OCI-LY1 (cell line): ENCODE results near the gene PLEKHG2.
A peak's percentile ranks its signal among the peaks of the same experiment; 100 is the strongest.

Experiments used
- H2AFZ ChIP-seq: fragments of 200-600 bp; sonication (generic), shearing (Covaris generic); 2 replicates; pipeline ENCODE4 v1.6.0; 2014; ENCODE audit warnings: antibody characterized with exemption, mild to moderate bottlenecking, low read length
- H3F3A ChIP-seq: fragments of 200-600 bp; sonication (generic), shearing (Covaris generic); 2 replicates; pipeline ENCODE4 v1.6.0; 2014; ENCODE audit warnings: mild to moderate bottlenecking, antibody characterized with exemption, low read length, moderate library complexity; ENCODE audit not compliant: insufficient read depth
- H3K27ac ChIP-seq: fragments of 200-600 bp; sonication (generic); 2 replicates; pipeline ENCODE4 v1.5.1; 2014; ENCODE audit warnings: low read length, mixed run types, mild to moderate bottlenecking, low read depth; ENCODE audit not compliant: poor library complexity, severe bottlenecking
- H3K27me3 ChIP-seq: fragments of 200-600 bp; sonication (generic); 2 replicates; pipeline ENCODE4 v1.6.0; 2014; ENCODE audit warnings: antibody characterized with exemption, mild to moderate bottlenecking, low read length, moderate library complexity; ENCODE audit not compliant: insufficient read depth
- H3K36me3 ChIP-seq: fragments of 200-600 bp; sonication (generic); 2 replicates; pipeline ENCODE4 v1.6.1; 2014; ENCODE audit warnings: mild to moderate bottlenecking, antibody characterized with exemption, low read length, moderate library complexity, mixed read lengths; ENCODE audit not compliant: insufficient read depth
- H3K4me1 ChIP-seq: fragments of 200-600 bp; sonication (generic); 2 replicates; pipeline ENCODE4 v1.5.1; 2014; ENCODE audit warnings: mild to moderate bottlenecking, low read length, moderate library complexity; ENCODE audit not compliant: insufficient read depth, severe bottlenecking
- H3K4me2 ChIP-seq: fragments of 200-600 bp; sonication (generic), shearing (Covaris generic); 2 replicates; pipeline ENCODE4 v1.6.1; 2014; ENCODE audit warnings: low read length
- H3K4me3 ChIP-seq: fragments of 200-600 bp; sonication (generic); 2 replicates; pipeline ENCODE4 v1.5.1; 2014; ENCODE audit warnings: low read length, low read depth, mild to moderate bottlenecking, mixed read lengths; ENCODE audit not compliant: poor library complexity, severe bottlenecking
- H3K79me2 ChIP-seq: fragments of 200-600 bp; shearing (Covaris generic); 2 replicates; pipeline ENCODE4 v1.6.1; 2016; ENCODE audit warnings: mixed run types, low read length, mixed read lengths; ENCODE audit not compliant: insufficient read depth
- H3K9ac ChIP-seq: fragments of 200-600 bp; sonication (generic), shearing (Covaris generic); 2 replicates; pipeline ENCODE4 v1.6.1; 2014; ENCODE audit warnings: mild to moderate bottlenecking, low read length, mixed read lengths
- H3K9me2 ChIP-seq: fragments of 200-600 bp; sonication (generic), shearing (Covaris generic); 2 replicates; pipeline ENCODE4 v1.6.1; 2014; ENCODE audit warnings: low read depth, mild to moderate bottlenecking, low read length, mixed read lengths
- H3K9me3 ChIP-seq: fragments of 200-600 bp; shearing (Covaris generic); 2 replicates; pipeline ENCODE4 v1.6.1; 2014; ENCODE audit warnings: low read length, mixed read lengths
- H4K20me1 ChIP-seq: fragments of 200-600 bp; sonication (generic), shearing (Covaris generic); 2 replicates; pipeline ENCODE4 v1.6.0; 2016; ENCODE audit warnings: mild to moderate bottlenecking, low read length; ENCODE audit not compliant: insufficient read depth
- EZH2 ChIP-seq: fragments of 200-600 bp; sonication (generic), shearing (Covaris generic); IDR thresholded peaks from 2 replicates; pipeline ENCODE4 v1.8.0; 2017; ENCODE audit warnings: borderline replicate concordance, mixed run types, mild to moderate bottlenecking, antibody characterized with exemption, low read length, moderate library complexity, mixed read lengths
- TF ChIP-seq, protein P1 (sequence below): fragments of 200-600 bp; sonication (generic), shearing (Covaris generic); IDR thresholded peaks from 2 replicates; pipeline ENCODE4 v1.5.1; 2017; ENCODE audit warnings: mild to moderate bottlenecking, antibody characterized with exemption, low read length, moderate library complexity, mixed read lengths

PLEKHG2 gene

DNA sequence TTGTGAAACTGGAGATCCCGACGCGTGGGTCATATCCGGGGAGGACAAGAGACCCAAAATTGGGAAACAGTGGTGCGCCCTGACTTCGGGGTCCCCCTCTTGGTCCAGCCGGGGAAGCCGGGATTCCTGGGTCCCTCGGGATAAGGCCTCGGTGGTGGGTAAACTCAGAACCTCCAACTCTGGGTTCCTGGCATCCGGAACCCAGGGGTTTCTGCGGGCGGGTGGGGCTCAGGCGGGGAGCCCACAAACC, 5.1 kb upstream of the PLEKHG2 start:
- H3K9ac ChIP-seq, result peak overlapping the region; percentile 97
- no peaks in the 10 kb centered on the region for H3K9me2 ChIP-seq
- H2AFZ ChIP-seq, result no peak overlapping the region
- H3K4me1 ChIP-seq, result peaks cover 78% of the 10 kb centered on the region
- peak overlapping the region; percentile 81 for H3K4me2 ChIP-seq
- peak overlapping the region; percentile 96 for H3K27ac ChIP-seq
- H3K36me3 ChIP-seq, result peaks cover 10% of the 10 kb centered on the region
- peak overlapping the region; percentile 96 for H3K4me3 ChIP-seq
- H3F3A ChIP-seq, result peaks cover 16% of the 10 kb centered on the region
- peaks cover 6% of the 10 kb centered on the region for H3K79me2 ChIP-seq
- no peaks in the 10 kb centered on the region for H4K20me1 ChIP-seq
- H3K27me3 ChIP-seq, result no peaks in the 10 kb centered on the region
- H3K9me3 ChIP-seq, result no peaks in the 10 kb centered on the region
- TF ChIP-seq, protein P1, sequence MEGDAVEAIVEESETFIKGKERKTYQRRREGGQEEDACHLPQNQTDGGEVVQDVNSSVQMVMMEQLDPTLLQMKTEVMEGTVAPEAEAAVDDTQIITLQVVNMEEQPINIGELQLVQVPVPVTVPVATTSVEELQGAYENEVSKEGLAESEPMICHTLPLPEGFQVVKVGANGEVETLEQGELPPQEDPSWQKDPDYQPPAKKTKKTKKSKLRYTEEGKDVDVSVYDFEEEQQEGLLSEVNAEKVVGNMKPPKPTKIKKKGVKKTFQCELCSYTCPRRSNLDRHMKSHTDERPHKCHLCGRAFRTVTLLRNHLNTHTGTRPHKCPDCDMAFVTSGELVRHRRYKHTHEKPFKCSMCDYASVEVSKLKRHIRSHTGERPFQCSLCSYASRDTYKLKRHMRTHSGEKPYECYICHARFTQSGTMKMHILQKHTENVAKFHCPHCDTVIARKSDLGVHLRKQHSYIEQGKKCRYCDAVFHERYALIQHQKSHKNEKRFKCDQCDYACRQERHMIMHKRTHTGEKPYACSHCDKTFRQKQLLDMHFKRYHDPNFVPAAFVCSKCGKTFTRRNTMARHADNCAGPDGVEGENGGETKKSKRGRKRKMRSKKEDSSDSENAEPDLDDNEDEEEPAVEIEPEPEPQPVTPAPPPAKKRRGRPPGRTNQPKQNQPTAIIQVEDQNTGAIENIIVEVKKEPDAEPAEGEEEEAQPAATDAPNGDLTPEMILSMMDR, result no peak
- TF ChIP-seq EZH2, result no peak

DNA sequence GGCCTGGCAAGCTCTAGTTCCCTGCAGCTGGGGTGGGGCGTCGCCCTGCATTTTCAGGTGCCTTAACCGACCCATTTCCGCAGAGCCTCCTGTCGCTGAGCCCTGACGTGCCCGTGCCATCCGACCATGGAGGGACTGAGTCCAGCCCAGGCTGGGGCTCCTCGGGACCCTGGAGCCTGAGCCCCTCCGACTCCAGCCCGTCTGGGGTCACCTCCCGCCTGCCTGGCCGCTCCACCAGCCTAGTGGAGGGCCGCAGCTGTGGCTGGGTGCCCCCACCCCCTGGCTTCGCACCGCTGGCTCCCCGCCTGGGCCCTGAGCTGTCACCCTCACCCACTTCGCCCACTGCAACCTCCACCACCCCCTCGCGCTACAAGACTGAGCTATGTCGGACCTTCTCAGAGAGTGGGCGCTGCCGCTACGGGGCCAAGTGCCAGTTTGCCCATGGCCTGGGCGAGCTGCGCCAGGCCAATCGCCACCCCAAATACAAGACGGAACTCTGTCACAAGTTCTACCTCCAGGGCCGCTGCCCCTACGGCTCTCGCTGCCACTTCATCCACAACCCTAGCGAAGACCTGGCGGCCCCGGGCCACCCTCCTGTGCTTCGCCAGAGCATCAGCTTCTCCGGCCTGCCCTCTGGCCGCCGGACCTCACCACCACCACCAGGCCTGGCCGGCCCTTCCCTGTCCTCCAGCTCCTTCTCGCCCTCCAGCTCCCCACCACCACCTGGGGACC, 4.6 kb upstream of the PLEKHG2 start:
- TF ChIP-seq EZH2, result no peak
- TF ChIP-seq, protein P1, result no peak
- Histone ChIP-seq H3K4me3 (peak overlapping the region; percentile 96), H3K27ac (peak overlapping the region; percentile 96), H3K9ac (peak overlapping the region; percentile 97), H4K20me1 (no peaks in the 10 kb centered on the region), H3K27me3 (no peaks in the 10 kb centered on the region), H3F3A (peaks cover 16% of the 10 kb centered on the region), H3K9me2 (no peaks in the 10 kb centered on the region), H3K4me1 (peaks cover 73% of the 10 kb centered on the region), H2AFZ (no peak overlapping the region), H3K4me2 (peak overlapping the region; percentile 81), H3K79me2 (peaks cover 6% of the 10 kb centered on the region), H3K36me3 (peaks cover 10% of the 10 kb centered on the region), H3K9me3 (no peaks in the 10 kb centered on the region)

DNA sequence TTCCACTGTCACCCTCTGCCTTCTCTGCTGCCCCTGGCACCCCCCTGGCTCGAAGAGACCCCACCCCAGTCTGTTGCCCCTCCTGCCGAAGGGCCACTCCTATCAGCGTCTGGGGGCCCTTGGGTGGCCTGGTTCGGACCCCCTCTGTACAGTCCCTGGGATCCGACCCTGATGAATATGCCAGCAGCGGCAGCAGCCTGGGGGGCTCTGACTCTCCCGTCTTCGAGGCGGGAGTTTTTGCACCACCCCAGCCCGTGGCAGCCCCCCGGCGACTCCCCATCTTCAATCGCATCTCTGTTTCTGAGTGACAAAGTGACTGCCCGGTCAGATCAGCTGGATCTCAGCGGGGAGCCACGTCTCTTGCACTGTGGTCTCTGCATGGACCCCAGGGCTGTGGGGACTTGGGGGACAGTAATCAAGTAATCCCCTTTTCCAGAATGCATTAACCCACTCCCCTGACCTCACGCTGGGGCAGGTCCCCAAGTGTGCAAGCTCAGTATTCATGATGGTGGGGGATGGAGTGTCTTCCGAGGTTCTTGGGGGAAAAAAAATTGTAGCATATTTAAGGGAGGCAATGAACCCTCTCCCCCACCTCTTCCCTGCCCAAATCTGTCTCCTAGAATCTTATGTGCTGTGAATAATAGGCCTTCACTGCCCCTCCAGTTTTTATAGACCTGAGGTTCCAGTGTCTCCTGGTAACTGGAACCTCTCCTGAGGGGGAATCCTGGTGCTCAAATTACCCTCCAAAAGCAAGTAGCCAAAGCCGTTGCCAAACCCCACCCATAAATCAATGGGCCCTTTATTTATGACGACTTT, 3.9 kb upstream of the PLEKHG2 start:
- Histone ChIP-seq H3K36me3 (peaks cover 10% of the 10 kb centered on the region), H3K4me2 (peak overlapping the region; percentile 81), H3K27me3 (no peaks in the 10 kb centered on the region), H3K4me1 (peaks cover 68% of the 10 kb centered on the region), H3K9me2 (no peaks in the 10 kb centered on the region), H4K20me1 (no peaks in the 10 kb centered on the region), H3K9ac (peak overlapping the region; percentile 97), H3K27ac (peak overlapping the region; percentile 96), H2AFZ (no peak overlapping the region), H3K79me2 (peaks cover 6% of the 10 kb centered on the region), H3K9me3 (no peaks in the 10 kb centered on the region), H3F3A (peaks cover 16% of the 10 kb centered on the region), H3K4me3 (peak overlapping the region; percentile 96)
- TF ChIP-seq, protein P1, result no peak
- no peak for TF ChIP-seq EZH2
